K562 (cell line): ENCODE data around the gene ENKD1. TPM values are rescaled to one million over a fixed set of nuclear protein-coding genes. Genes with fewer than 3 reads are reported as not detected.

Experiments
- ATAC-seq: fragments of 200-7000 bp; cut with Tn5 transposase; 3 replicates; pipeline ENCODE4 v1.9.1; 2020; ENCODE audit warnings: moderate library complexity
- BruUV-seq: library from RNA; stranded (reverse); fragments of 400-500 nt; replicated peaks from 2 replicates; lab custom pipeline; 2021; lab: Mats Ljungman, UMichigan
- CTCF ChIA-PET: fragments of 300-600 bp; formaldehyde crosslinking; extraction: SDS; loops from one replicate; lab custom pipeline; 2021; ENCODE audit warnings: low intra/inter-chr PET ratio; lab: Yijun Ruan, JAX
- POLR2A ChIA-PET: fragments of 300-600, 350-650 bp; sonication (Branson Sonifier 250); formaldehyde crosslinking; extraction: SDS; loops from one replicate; lab custom pipeline; 2021; ENCODE audit warnings: antibody characterized with exemption, inconsistent platforms; lab: Yijun Ruan, JAX
- DNase-seq, 4 experiments: peaks; one replicate each; pipeline versions ENCODE4 v3.0.0 to v3.0.0-alpha.2; 2011 to 2018; ENCODE audit warnings: low spot score in 3 of 4, mixed read lengths in 3 of 4; ENCODE audit errors: extremely low read depth in 1 of 4
- FAIRE-seq: peaks from 2 replicates; lab custom pipeline; 2011; peaks lifted over from hg19 to GRCh38; lab: Jason Lieb, UNC
- H2AFZ ChIP-seq: 2 replicates; pipeline ENCODE4 v1.6.0; 2011; ENCODE audit warnings: low read depth, low read length, control low read depth, inconsistent platforms
- H3K27ac ChIP-seq: fragments of 200-600 bp; 3 replicates; pipeline ENCODE4 v1.8.0; 2011; ENCODE audit warnings: low read depth, mild to moderate bottlenecking, control low read depth, inconsistent platforms, low read length, moderate library complexity, mixed read lengths; ENCODE audit errors: extremely low read depth
- H3K27me3 ChIP-seq, 2 experiments: fragments of 300-600 bp in 1 of 2; 2 replicates in 1 of 2; 3 replicates in 1 of 2; pipeline versions ENCODE4 v1.6.0 to v1.8.0; 2011; ENCODE audit warnings: inconsistent platforms in 2 of 2, low read length in 2 of 2, mild to moderate bottlenecking in 1 of 2, mixed read lengths in 1 of 2, moderate library complexity in 1 of 2; ENCODE audit not compliant: control insufficient read depth in 2 of 2, insufficient read depth in 2 of 2
- H3K36me3 ChIP-seq: fragments of 300-600 bp; 3 replicates; pipeline ENCODE4 v1.8.0; 2011; ENCODE audit warnings: mild to moderate bottlenecking, low read length, inconsistent platforms; ENCODE audit not compliant: control insufficient read depth, insufficient read depth
- H3K4me1 ChIP-seq, 2 experiments: fragments of 200-600 bp in 1 of 2; replicated peaks in 1 of 2; 2 replicates in 1 of 2; 3 replicates in 1 of 2; pipeline versions ENCODE4 v1.5.1 to v1.8.0; 2011; ENCODE audit warnings: inconsistent platforms in 2 of 2, low read length in 2 of 2, mild to moderate bottlenecking in 1 of 2, mixed read lengths in 1 of 2, moderate library complexity in 1 of 2; ENCODE audit not compliant: control insufficient read depth in 2 of 2, insufficient read depth in 2 of 2
- H3K4me2 ChIP-seq: 2 replicates; pipeline ENCODE4 v1.6.1; 2011; ENCODE audit warnings: low read length, control low read depth, inconsistent platforms, mixed read lengths; ENCODE audit not compliant: insufficient read depth
- H3K4me3 ChIP-seq: fragments of 200-600 bp; sonication (generic), shearing (Covaris generic); 2 replicates; pipeline ENCODE4 v1.5.1; 2016; ENCODE audit warnings: control low read depth, inconsistent platforms
- H3K79me2 ChIP-seq: fragments of 200-600 bp; 3 replicates; pipeline ENCODE4 v1.8.0; 2011; ENCODE audit warnings: low read length, inconsistent platforms; ENCODE audit not compliant: control insufficient read depth, insufficient read depth
- H3K9ac ChIP-seq, 2 experiments: 2 replicates each; pipeline versions ENCODE4 v1.6.0 to v1.6.1; 2011; ENCODE audit warnings: low read depth in 2 of 2, low read length in 2 of 2, control low read depth in 1 of 2, inconsistent platforms in 1 of 2, mild to moderate bottlenecking in 1 of 2, mixed read lengths in 1 of 2; ENCODE audit not compliant: insufficient read depth in 1 of 2
- H3K9me1 ChIP-seq: one replicate; pipeline ENCODE4 v1.6.0; 2011; ENCODE audit warnings: inconsistent platforms, mild to moderate bottlenecking, low read length, moderate library complexity; ENCODE audit not compliant: control insufficient read depth, insufficient read depth
- H3K9me3 ChIP-seq: replicated peaks from 2 replicates; pipeline ENCODE4 v1.5.1; 2011; ENCODE audit warnings: low read depth, low read length, inconsistent platforms; ENCODE audit not compliant: control insufficient read depth, insufficient read depth
- H4K20me1 ChIP-seq: replicated peaks from 2 replicates; pipeline ENCODE4 v1.6.1; 2011; ENCODE audit warnings: low read length, inconsistent platforms, mixed read lengths; ENCODE audit not compliant: control insufficient read depth, insufficient read depth
- CTCF ChIP-seq, 3 experiments: IDR thresholded peaks in 2 of 3; conservative IDR thresholded peaks in 1 of 3; 2 replicates each; pipeline ENCODE4 v1.5.1; 2011 to 2012; ENCODE audit warnings: low read length in 3 of 3, mild to moderate bottlenecking in 3 of 3, control low read depth in 2 of 3, improper control_type of control experiment in 1 of 3, inconsistent platforms in 1 of 3, low read depth in 1 of 3, mixed read lengths in 1 of 3, moderate library complexity in 1 of 3; ENCODE audit not compliant: insufficient read depth in 2 of 3
- CTCFL ChIP-seq: IDR thresholded peaks from 2 replicates; pipeline ENCODE4 v1.6.1; 2011; ENCODE audit warnings: borderline replicate concordance, low read depth, mild to moderate bottlenecking, moderate library complexity, low read length; ENCODE audit not compliant: insufficient read depth, poor library complexity, severe bottlenecking
- ETS1 ChIP-seq: conservative IDR thresholded peaks from 2 replicates; pipeline ENCODE4 v1.6.1; 2011; ENCODE audit warnings: low read depth, mild to moderate bottlenecking, low read length; ENCODE audit not compliant: control insufficient read depth
- MAX ChIP-seq: sonication (generic); formaldehyde crosslinking; IDR thresholded peaks from 2 replicates; pipeline ENCODE4 v1.9.0; 2022; ENCODE audit warnings: mild to moderate bottlenecking, missing genetic modification reagents
- PTBP1 ChIP-seq: fragments of 200-400 bp; formaldehyde crosslinking; IDR thresholded peaks from 2 replicates; pipeline ENCODE4 v1.6.1; 2017; ENCODE audit warnings: low read depth, low read length
- SAFB ChIP-seq: fragments of 200-400 bp; formaldehyde crosslinking; IDR thresholded peaks from 2 replicates; pipeline ENCODE4 v1.6.1; 2017; ENCODE audit warnings: low read depth, low read length, borderline replicate concordance
- SIN3B ChIP-seq: fragments of 450-650 bp; IDR thresholded peaks from 2 replicates; pipeline ENCODE4 v1.6.1; 2017; ENCODE audit warnings: low read depth, mild to moderate bottlenecking, moderate library complexity
- SRF ChIP-seq, 2 experiments: fragments of 250-450, 450-650 bp in 1 of 2; sonication (Bioruptor Pico) in 1 of 2; sonication (generic) in 1 of 2; formaldehyde crosslinking; IDR thresholded peaks; 2 replicates each; pipeline versions ENCODE4 v1.5.0 to v1.5.1; 2020 to 2022; ENCODE audit warnings: mild to moderate bottlenecking in 1 of 2, missing genetic modification reagents in 1 of 2
- STAT5B ChIP-seq: fragments of 250-450 bp; sonication (Bioruptor Pico); IDR thresholded peaks from 2 replicates; pipeline ENCODE4 v1.8.0; 2021; ENCODE audit warnings: mild to moderate bottlenecking, inconsistent platforms
- ZNF224 ChIP-seq: sonication (generic); formaldehyde crosslinking; IDR thresholded peaks from 2 replicates; pipeline ENCODE4 v1.8.0; 2022; ENCODE audit warnings: mild to moderate bottlenecking, missing genetic modification reagents
- ZNF583 ChIP-seq: fragments of 250-450 bp; sonication (Bioruptor Pico); IDR thresholded peaks from 2 replicates; pipeline ENCODE4 v1.4.0; 2020
- ZNF740 ChIP-seq, 3 experiments: fragments of 200-800 bp in 1 of 3; sonication (Bioruptor generic) in 1 of 3; sonication (generic) in 1 of 3; formaldehyde crosslinking in 1 of 3; IDR thresholded peaks; 2 replicates each; pipeline versions ENCODE4 v1.6.1 to v1.8.0; 2016 to 2022; ENCODE audit warnings: mild to moderate bottlenecking in 2 of 3, missing compliant biosample characterization in 2 of 3, missing genetic modification characterization in 2 of 3, missing genetic modification reagents in 1 of 3
- WGBS: fragments of 100-300 bp; shearing (Covaris generic); methylation state at CpG from one replicate; pipeline ENCODE4 v1.1.6; 2016; ENCODE audit warnings: low coverage, mixed read lengths; ENCODE audit not compliant: insufficient coverage; ENCODE audit errors: missing lambda C conversion rate; 5-methylcytosine and 5-hydroxymethylcytosine counted together
- in situ Hi-C: fragments of 300-500 bp; cut with MboI; formaldehyde crosslinking; loops from 4 replicates; pipeline ENCODE4 v1.15.0; 2018; ENCODE audit warnings: inconsistent platforms, mixed read lengths
- intact Hi-C: fragments of 100-400 bp; cut with micrococcal nuclease; formaldehyde crosslinking; loops from 2 replicates; pipeline ENCODE4 v1.14.2; 2022
- polyA plus RNA-seq, 8 experiments: library from polyadenylated mRNA; depleted of rRNA in 4 of 8; stranded (reverse) in 5 of 8; unstranded in 3 of 8; fragments of >200 nt; fragmentation: Nextera tagmentation in 2 of 8; fragmentation: Illumina TruSeq in 1 of 8; extraction: Ambion mirVana in 2 of 8; extraction: Trizol in 1 of 8; gene quantifications; 2 replicates each; pipeline versions ENCODE4 v1.2.1 to v1.2.3, GENCODE V29; 2011 to 2014; ENCODE audit warnings: inconsistent platforms in 1 of 8, missing spikeins in 1 of 8
- total RNA-seq, 7 experiments: library from RNA; depleted of rRNA in 6 of 7; stranded (reverse); fragments of >200 nt in 6 of 7; fragmentation: Illumina TruSeq in 2 of 7; extraction: Trizol in 2 of 7; gene quantifications; 2 replicates each; pipeline versions ENCODE4 v1.2.1 to v1.2.3, GENCODE V29; 2011 to 2021; ENCODE audit warnings: low replicate concordance in 1 of 7

Gene ENKD1
- total and polyA plus RNA-seq, 9 of the 15 experiments (the other 6 are each of a cell fraction or from before 2014, with no cell fraction given), result 1.1 to 26.9 (median 8.3) TPM

GRCh38 chr16:67653128-67653788 lies 13.3 kb downstream of the ENKD1 start:
- Histone ChIP-seq H4K20me1 (0 out of 2 replicates have a peak, but pooled peaks cover 13% of the 10 kb centered on the region), H3K27me3 (peaks cover 8 to 53% of the 10 kb centered on the region in 2 experiments; a peak in 4 of 5 replicates), H3K9me1 (no peaks in the 10 kb centered on the region), H3K9me3 (no peaks in the 10 kb centered on the region), H3K4me2 (peak overlapping the region; percentile 25; the same call in 1 of the 2 replicates), H3K36me3 (peaks cover 9% of the 10 kb centered on the region; the same call in 2 of the 3 replicates), H3K4me3 (peak overlapping the region; percentile 29), H3K79me2 (no peaks in the 10 kb centered on the region), H3K27ac (no peak overlapping the region), H3K4me1 (peaks cover 0 to 49% of the 10 kb centered on the region in 2 experiments; a peak in 4 of 5 replicates), H2AFZ (no peak overlapping the region), H3K9ac (peak overlapping the region in 1 of 2 experiments; percentile 81; a peak in 2 of 4 replicates)
- ChIA-PET CTCF (interaction anchor here (1.5 kb wide), 1 partner anchor 132 kb away, joined by 3 read pairs; no protein-coding TSS in a partner anchor), POLR2A (no interaction called here)
- intact Hi-C loops, result no loop called here
- peak; percentile 66 for ATAC-seq
- BruUV-seq, result no TSS peak
- DNase-seq, result peak in 2 of 4 experiments; percentile 72 to 76
- in situ Hi-C loops, result no loop called here
- WGBS, result 3% methylated on average over 22 of the region's 68 CpGs
- no peak for FAIRE-seq
- no peak for TF ChIP-seq ZNF583
- TF ChIP-seq ZNF224 (CRISPR knock-in tag), result no peak
- peak; percentile 38; the same call in 1 of the 2 replicates for TF ChIP-seq MAX (CRISPR knock-in tag)
- TF ChIP-seq SAFB, result peak; percentile 52; the same call in 1 of the 2 replicates
- no peak for TF ChIP-seq PTBP1
- 0 out of 6 replicates have a peak, but pooled peaks of 1 of the 3 experiments have one; percentile 14 for TF ChIP-seq CTCF (IDR thresholded peaks at IDR 0.05 in 2 of 3, conservative IDR thresholded peaks at IDR 0.05 in 1 of 3; ENCODE audit: insufficient read depth in 2 of 3, low read depth in 1 of 3, low read length in 3 of 3)
- 0 out of 2 replicates have a peak, but pooled peaks have one; percentile 48 for TF ChIP-seq ETS1
- no peak for TF ChIP-seq SRF (CRISPR knock-in tag; IDR thresholded peaks at IDR 0.05)
- peak; percentile 37; the same call in 1 of the 2 replicates for TF ChIP-seq ZNF740 (CRISPR knock-in tag; IDR thresholded peaks at IDR 0.05)
- no peak for TF ChIP-seq ZNF740 (tag; IDR thresholded peaks at IDR 0.05)
- 0 out of 2 replicates have a peak, but pooled peaks have one; percentile 20 for TF ChIP-seq SIN3B
- TF ChIP-seq CTCFL, result peak; percentile 14
- no peak for TF ChIP-seq STAT5B (CRISPR knock-in tag)
